GM12874 (cell line): ENCODE results near the gene CELF3.

ENCODE experiments used
- TF ChIP-seq, protein P1 (sequence below): IDR thresholded peaks from 2 replicates; pipeline ENCODE4 v1.5.1; 2011; ENCODE audit warnings: low read depth, mild to moderate bottlenecking, control low read depth, low read length, moderate library complexity; ENCODE audit not compliant: insufficient read depth

The CELF3 gene

GRCh38 chr1:151741516-151741915 is 24.9 kb upstream of the CELF3 start:
- TF ChIP-seq, protein P1, sequence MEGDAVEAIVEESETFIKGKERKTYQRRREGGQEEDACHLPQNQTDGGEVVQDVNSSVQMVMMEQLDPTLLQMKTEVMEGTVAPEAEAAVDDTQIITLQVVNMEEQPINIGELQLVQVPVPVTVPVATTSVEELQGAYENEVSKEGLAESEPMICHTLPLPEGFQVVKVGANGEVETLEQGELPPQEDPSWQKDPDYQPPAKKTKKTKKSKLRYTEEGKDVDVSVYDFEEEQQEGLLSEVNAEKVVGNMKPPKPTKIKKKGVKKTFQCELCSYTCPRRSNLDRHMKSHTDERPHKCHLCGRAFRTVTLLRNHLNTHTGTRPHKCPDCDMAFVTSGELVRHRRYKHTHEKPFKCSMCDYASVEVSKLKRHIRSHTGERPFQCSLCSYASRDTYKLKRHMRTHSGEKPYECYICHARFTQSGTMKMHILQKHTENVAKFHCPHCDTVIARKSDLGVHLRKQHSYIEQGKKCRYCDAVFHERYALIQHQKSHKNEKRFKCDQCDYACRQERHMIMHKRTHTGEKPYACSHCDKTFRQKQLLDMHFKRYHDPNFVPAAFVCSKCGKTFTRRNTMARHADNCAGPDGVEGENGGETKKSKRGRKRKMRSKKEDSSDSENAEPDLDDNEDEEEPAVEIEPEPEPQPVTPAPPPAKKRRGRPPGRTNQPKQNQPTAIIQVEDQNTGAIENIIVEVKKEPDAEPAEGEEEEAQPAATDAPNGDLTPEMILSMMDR, result no peak

GRCh38 chr1:151739590-151740355 is 23.2 kb upstream of the CELF3 start:
- TF ChIP-seq, protein P1, result no peak

DNA sequence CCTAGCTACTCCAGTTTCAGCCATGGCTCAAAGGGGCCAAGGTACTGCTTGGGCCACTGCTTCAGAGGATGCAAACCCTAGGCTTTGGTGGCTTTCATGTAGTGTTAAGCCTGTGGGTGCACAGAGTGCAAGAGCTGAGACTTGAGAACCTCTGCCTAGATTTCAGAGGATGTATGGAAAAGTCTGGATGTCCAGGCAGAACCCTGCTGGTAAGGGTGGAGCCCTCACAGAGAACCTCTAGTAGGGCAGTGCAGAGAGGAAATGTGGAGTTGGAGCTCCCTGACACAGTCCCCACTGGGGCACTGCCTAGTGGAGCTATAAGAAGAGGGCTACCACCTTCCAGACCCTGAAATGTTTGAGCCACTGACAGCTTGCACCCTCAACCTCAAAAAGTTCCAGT is 20.9 kb upstream of the CELF3 start:
- TF ChIP-seq, protein P1, result no peak

GRCh38 chr1:151737026-151737425 is 20.4 kb upstream of the CELF3 start:
- TF ChIP-seq, protein P1, result no peak

- TF ChIP-seq, protein P1, result no peak
These were observed 16.5 kb upstream of the CELF3 start for GRCh38 chr1:151733126-151733525.

DNA sequence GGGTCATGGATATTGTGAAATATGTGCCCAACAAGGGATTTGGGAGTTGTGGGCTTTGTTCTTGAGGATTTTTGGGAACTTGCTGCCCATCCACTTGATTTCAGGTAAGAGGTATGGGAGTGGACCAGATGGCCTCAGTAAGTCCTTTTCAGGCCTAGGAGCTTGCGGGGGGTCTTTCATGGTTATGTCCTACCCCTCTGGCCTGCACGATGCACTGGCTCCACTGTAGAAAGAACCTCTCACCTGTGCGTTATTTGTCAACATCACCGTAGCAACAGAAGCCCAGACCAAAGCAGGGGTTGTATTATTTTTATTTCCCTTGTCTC is 13.3 kb upstream of the CELF3 start:
- TF ChIP-seq, protein P1, result no peak

DNA sequence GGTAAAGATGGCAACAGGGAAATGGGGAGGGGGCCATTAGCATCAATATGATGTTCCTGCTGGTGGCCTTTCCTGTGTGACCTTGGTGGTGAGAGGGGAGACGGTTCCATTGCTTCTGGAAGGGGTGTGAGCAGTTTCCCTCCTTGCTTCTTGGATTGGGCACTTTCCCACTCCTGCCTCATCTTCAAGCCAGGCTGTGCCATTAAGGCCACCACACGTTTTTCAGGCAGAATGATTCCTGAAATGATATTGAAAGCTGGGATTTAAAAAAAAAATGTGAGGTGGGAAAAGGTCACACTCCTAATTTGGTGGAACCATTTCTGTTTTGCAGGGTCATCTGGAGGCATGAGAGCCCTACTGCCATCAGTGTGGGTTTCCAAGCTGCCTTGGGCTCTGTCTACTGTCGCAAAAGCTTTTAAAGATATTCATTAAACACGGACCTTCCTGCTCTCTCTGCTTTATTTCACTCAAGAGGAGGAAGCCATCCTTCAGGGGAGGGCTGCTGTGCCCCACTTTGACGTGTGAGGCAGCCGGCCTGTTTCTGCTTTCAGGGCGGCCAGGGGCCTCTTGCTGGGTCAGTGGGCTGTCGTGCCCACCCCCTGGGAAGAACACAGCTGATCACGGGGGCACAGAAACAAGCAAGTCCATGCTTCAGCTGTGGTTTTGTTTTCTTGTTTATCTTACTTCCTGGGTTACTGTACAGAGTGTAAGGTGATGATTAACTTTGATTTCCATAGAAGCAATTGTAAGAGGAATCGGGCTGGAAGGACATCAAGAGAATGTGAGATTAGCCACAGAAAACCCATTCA is 12.8 kb upstream of the CELF3 start:
- TF ChIP-seq, protein P1, result no peak
